Measurements from ENCODE around the gene PKN3.
A peak's percentile ranks its signal among the peaks of the same experiment; 100 is the strongest.

Gene PKN3

GRCh38 chr9:128733256-128733655, 31.0 kb downstream of the PKN3 start:
- Histone ChIP-seq H4K20me1 (ENCODE audit: insufficient read depth, low read length) (no peaks in the 10 kb centered on the region), H3K9ac (ENCODE audit: low read length) (no peak overlapping the region; the same call in 1 of the 2 replicates), H3F3A (ENCODE audit: insufficient read depth, low read length) (no peaks in the 10 kb centered on the region), H3K27ac (ENCODE audit: low read depth, low read length, poor library complexity, severe bottlenecking) (no peak overlapping the region), H3K79me2 (ENCODE audit: insufficient read depth, low read length) (no peaks in the 10 kb centered on the region), H3K4me2 (ENCODE audit: low read length) (peak overlapping the region; percentile 10; the same call in 1 of the 2 replicates), H3K4me3 (ENCODE audit: low read depth, low read length, poor library complexity, severe bottlenecking) (no peak overlapping the region), H3K9me3 (ENCODE audit: low read length) (no peaks in the 10 kb centered on the region), H3K27me3 (ENCODE audit: insufficient read depth, low read length) (no peaks in the 10 kb centered on the region), H3K9me2 (ENCODE audit: low read depth, low read length) (no peaks in the 10 kb centered on the region), H3K36me3 (ENCODE audit: insufficient read depth, low read length) (peaks cover 13% of the 10 kb centered on the region; the same call in 1 of the 2 replicates), H2AFZ (ENCODE audit: low read length) (no peak overlapping the region), H3K4me1 (ENCODE audit: insufficient read depth, low read length, severe bottlenecking) (peaks cover 7% of the 10 kb centered on the region)
- TF ChIP-seq, protein P1, sequence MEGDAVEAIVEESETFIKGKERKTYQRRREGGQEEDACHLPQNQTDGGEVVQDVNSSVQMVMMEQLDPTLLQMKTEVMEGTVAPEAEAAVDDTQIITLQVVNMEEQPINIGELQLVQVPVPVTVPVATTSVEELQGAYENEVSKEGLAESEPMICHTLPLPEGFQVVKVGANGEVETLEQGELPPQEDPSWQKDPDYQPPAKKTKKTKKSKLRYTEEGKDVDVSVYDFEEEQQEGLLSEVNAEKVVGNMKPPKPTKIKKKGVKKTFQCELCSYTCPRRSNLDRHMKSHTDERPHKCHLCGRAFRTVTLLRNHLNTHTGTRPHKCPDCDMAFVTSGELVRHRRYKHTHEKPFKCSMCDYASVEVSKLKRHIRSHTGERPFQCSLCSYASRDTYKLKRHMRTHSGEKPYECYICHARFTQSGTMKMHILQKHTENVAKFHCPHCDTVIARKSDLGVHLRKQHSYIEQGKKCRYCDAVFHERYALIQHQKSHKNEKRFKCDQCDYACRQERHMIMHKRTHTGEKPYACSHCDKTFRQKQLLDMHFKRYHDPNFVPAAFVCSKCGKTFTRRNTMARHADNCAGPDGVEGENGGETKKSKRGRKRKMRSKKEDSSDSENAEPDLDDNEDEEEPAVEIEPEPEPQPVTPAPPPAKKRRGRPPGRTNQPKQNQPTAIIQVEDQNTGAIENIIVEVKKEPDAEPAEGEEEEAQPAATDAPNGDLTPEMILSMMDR (IDR thresholded peaks at IDR 0.05; ENCODE audit: low read length): peak; percentile 65
- no peak for TF ChIP-seq EZH2 (IDR thresholded peaks at IDR 0.05; ENCODE audit: borderline replicate concordance, low read length)

DNA sequence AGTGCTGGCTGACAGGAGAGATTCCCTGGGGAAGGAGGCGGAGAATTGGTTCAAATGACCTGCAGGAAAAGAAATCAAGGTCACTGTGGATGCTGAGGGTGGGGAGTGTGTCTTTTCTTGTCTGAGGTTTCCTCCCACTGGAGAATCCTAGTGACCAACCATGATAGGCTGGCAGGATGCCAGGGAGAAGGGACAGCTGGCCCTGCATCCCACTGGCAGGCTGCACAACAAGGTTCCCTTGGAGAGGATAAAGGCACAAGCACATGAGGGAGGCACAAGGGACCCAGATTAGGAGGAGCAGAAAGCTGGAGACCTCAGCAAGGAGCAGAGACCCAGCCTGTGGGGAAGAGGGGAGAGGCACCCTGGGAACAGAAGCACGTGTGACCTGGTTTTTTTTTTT, 33.1 kb downstream of the PKN3 start:
- H3K27ac ChIP-seq (ENCODE audit: low read depth, low read length, poor library complexity, severe bottlenecking): no peak overlapping the region

GRCh38 chr9:128742401-128742800, 40.1 kb downstream of the PKN3 start:
- Histone ChIP-seq H3K9me3 (ENCODE audit: low read length) (no peaks in the 10 kb centered on the region), H2AFZ (ENCODE audit: low read length) (no peak overlapping the region), H3K9ac (ENCODE audit: low read length) (no peak overlapping the region), H3K36me3 (ENCODE audit: insufficient read depth, low read length) (no peaks in the 10 kb centered on the region), H3K4me2 (ENCODE audit: low read length) (no peak overlapping the region), H3K79me2 (ENCODE audit: insufficient read depth, low read length) (no peaks in the 10 kb centered on the region), H3K27ac (ENCODE audit: low read depth, low read length, poor library complexity, severe bottlenecking) (no peak overlapping the region), H3K4me1 (ENCODE audit: insufficient read depth, low read length, severe bottlenecking) (no peaks in the 10 kb centered on the region), H3F3A (ENCODE audit: insufficient read depth, low read length) (no peaks in the 10 kb centered on the region), H3K9me2 (ENCODE audit: low read depth, low read length) (no peaks in the 10 kb centered on the region), H4K20me1 (ENCODE audit: insufficient read depth, low read length) (no peaks in the 10 kb centered on the region), H3K4me3 (ENCODE audit: low read depth, low read length, poor library complexity, severe bottlenecking) (no peak overlapping the region), H3K27me3 (ENCODE audit: insufficient read depth, low read length) (no peaks in the 10 kb centered on the region)
- TF ChIP-seq EZH2 (IDR thresholded peaks at IDR 0.05; ENCODE audit: borderline replicate concordance, low read length): no peak
- TF ChIP-seq, protein P1 (IDR thresholded peaks at IDR 0.05; ENCODE audit: low read length): no peak

More for the DNA sequence above, 33.1 kb downstream of the PKN3 start:
- no peak overlapping the region for H3K9ac ChIP-seq (ENCODE audit: low read length)
- H3K4me3 ChIP-seq (ENCODE audit: low read depth, low read length, poor library complexity, severe bottlenecking): no peak overlapping the region
- TF ChIP-seq EZH2 (IDR thresholded peaks at IDR 0.05; ENCODE audit: borderline replicate concordance, low read length): no peak
- TF ChIP-seq, protein P1 (IDR thresholded peaks at IDR 0.05; ENCODE audit: low read length): no peak
- no peaks in the 10 kb centered on the region for H3K27me3 ChIP-seq (ENCODE audit: insufficient read depth, low read length)
- no peaks in the 10 kb centered on the region for H3K79me2 ChIP-seq (ENCODE audit: insufficient read depth, low read length)
- no peaks in the 10 kb centered on the region for H3K9me3 ChIP-seq (ENCODE audit: low read length)
- H3F3A ChIP-seq (ENCODE audit: insufficient read depth, low read length): no peaks in the 10 kb centered on the region
- peaks cover 4% of the 10 kb centered on the region for H3K4me1 ChIP-seq (ENCODE audit: insufficient read depth, low read length, severe bottlenecking)
- peaks cover 13% of the 10 kb centered on the region; the same call in 1 of the 2 replicates for H3K36me3 ChIP-seq (ENCODE audit: insufficient read depth, low read length)
- no peak overlapping the region for H2AFZ ChIP-seq (ENCODE audit: low read length)
- H3K9me2 ChIP-seq (ENCODE audit: low read depth, low read length): no peaks in the 10 kb centered on the region
- no peaks in the 10 kb centered on the region for H4K20me1 ChIP-seq (ENCODE audit: insufficient read depth, low read length)
- H3K4me2 ChIP-seq (ENCODE audit: low read length): no peak overlapping the region

Data from OCI-LY1 (cell line).